ENCODE data around the gene LRRC8D.

DNA sequence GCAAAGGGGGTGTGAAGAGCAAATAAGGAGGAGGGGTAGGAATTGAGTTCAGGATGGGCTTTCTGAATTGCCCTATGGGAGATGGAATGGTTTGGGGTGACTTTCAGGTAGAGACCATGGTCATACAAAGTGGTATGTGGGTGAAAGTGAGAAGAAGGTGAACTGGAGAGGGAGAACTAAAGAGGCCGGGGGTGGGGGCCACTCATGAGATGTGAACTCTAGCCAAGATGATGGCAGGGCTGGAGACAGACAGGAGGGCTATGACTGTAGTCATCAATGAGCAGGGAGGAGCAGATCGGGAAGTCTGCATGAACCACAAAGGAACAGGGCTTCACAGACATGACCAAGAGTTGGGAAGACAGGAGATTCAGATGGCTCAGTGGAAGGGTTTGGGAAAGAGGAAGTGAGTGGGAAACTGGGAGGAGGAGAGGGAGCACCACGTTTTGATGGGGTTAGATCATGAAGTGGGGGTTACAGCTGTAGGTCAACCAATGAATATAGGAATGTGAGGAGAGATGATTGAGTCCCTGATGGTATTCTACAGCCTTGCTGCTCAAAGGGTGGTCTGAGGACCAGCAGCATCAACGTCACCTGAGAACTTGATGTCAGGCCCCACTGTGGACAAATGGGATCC, 20.7 kb upstream of the LRRC8D start:
- TF ChIP-seq, protein P1, sequence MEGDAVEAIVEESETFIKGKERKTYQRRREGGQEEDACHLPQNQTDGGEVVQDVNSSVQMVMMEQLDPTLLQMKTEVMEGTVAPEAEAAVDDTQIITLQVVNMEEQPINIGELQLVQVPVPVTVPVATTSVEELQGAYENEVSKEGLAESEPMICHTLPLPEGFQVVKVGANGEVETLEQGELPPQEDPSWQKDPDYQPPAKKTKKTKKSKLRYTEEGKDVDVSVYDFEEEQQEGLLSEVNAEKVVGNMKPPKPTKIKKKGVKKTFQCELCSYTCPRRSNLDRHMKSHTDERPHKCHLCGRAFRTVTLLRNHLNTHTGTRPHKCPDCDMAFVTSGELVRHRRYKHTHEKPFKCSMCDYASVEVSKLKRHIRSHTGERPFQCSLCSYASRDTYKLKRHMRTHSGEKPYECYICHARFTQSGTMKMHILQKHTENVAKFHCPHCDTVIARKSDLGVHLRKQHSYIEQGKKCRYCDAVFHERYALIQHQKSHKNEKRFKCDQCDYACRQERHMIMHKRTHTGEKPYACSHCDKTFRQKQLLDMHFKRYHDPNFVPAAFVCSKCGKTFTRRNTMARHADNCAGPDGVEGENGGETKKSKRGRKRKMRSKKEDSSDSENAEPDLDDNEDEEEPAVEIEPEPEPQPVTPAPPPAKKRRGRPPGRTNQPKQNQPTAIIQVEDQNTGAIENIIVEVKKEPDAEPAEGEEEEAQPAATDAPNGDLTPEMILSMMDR (IDR thresholded peaks at IDR 0.05) = no peak
- TF ChIP-seq POLR2A (IDR thresholded peaks at IDR 0.05) = no peak

Data from esophagus squamous epithelium (tissue), 4 donors.